ENCODE results near the gene TRMT1.

Gene TRMT1

DNA sequence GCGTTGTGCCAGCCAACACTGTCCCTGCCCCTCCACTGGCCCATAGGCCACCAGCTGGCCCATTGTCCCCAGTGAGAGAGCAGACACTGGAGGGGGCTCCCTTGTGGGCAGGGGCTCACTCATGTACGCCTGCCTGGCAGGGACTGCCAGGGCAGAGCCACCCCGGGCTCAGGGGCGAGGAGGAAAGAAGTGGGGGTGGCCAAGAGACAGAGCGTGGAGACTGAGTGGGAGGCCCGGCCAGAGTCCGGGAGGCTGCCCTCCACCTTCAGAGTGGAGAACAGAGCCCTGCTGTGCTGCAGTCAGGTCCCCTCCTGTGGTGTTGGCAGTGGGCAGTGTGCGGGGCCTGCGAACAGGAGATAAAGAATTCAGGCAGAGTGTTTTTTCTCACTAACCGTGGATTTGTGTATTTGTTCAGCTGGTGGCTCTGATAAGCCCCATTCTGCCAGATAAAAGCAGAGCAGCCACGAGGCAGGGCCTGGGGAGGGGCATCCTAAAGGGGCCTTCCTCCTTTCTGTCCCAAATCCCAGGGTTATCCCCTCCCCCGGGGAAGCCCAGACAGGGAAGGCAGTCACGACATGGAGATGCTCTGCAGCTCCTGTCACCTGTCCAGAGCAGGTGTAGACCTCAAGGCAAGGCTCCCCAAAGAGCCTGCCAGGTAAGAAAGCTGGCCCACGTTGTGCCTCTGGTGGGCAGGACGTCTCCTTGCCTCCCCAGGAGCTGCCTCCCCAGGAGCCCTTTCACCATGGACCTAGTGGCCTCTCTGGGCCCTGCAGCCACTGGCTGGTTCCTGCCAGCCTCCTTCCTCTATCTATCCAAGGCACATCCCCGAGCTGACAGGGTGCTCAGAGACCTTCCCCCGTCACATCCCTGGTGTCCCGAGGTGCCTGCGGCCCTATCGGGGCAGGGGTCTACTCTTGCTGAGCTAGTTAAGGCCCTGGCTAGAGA, 46.9 kb downstream of the TRMT1 start:
- no peak for DNase-seq

DNA sequence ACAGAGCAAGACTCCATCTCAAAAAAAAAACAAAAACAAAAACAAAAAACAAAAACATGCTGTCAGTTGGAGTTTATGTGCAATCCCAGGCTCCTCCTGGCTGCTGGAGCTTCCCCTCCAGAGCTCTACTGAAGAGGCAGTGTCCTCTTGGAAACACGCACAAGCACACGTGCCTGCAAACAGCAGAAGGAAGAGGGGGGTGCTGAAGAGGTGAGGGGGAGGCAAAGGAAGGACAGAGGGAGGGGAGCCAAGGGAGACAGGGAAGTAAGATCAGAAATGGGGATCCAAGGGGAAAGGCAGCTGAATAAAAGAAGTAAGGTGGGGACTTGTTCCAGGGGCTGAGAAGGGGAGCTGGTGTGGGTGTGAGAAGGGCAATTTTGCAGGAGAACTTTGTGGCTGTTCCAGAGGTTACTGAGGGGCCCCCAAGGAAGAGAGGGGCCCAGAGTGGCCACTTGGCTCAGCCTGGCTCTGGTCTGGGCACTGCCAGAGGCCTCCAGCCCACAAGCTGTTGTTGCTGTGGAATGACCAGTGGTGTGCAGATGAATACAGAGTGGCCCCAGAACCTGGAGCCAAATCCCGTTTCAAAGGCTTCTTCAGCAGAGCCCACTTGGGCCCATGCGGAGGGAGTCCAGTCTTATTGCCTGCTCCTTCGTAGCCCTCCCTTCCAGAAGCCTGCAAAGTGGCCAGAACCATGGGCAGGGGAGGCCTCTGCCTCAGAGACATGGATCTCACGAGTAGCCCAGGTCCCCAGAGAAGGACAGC, 48.3 kb downstream of the TRMT1 start:
- no peak for DNase-seq

DNA sequence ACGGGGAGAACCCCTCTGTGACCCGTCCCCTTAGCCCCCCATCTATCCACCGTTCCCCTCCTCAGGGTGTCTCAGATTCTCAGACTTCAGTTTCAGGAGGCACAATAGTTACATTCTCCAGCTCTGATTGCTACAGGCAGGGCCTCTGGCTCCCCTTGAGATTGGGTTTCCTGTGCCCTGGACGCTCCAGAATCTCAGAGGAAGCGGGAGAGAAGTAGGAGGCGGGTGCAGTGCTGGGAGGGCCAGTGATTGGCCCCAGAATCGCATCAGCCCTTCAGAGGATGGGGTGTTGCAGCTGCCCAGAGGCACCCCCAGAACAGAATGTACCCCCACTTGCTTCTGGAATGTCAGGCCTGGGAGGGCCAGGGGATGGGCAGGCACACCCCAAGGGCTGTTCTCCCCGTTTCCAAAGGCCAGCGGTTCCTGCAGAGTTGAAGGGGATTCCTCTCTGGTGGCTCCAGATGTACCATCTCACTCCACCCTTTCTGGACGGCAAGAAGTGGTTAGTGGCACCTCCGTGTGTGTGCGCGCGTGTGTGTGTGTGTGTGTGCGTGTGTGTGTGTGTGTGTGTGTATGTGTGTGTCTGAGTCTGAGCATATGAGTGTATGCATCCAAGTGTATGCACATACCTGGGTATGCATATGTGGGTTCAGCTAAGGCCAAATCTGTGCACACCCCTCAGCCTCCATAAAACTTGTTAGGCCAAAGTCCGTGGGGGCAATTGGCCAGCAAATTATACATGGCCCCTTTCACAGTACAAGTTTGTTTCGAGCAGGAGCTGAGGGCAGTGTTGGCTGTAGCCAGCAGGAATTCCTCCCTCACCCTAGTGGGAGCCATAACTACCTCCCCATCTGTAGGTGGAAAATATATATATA, 49.4 kb downstream of the TRMT1 start:
- no peak for DNase-seq

DNA sequence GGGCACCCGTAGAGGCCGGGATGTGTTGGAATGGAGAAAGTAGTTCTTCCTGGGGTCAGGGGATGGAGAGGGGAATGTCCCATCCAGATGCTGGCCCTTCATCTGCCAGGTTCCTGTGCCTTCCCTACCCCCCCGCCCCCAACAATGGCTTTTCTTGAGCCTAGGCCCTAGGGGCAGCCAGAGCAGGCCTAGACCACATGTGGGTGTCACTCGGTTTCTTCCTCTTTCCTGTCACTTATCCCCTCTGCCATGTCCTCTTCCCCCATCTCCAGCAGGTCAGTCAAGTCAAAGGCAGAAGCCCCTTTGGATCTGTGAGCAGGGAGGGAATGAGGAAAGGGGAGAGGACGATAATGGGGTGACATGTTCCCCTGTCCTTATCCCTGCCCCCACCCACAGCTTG, 50.3 kb downstream of the TRMT1 start:
- DNase-seq, result no peak

DNA sequence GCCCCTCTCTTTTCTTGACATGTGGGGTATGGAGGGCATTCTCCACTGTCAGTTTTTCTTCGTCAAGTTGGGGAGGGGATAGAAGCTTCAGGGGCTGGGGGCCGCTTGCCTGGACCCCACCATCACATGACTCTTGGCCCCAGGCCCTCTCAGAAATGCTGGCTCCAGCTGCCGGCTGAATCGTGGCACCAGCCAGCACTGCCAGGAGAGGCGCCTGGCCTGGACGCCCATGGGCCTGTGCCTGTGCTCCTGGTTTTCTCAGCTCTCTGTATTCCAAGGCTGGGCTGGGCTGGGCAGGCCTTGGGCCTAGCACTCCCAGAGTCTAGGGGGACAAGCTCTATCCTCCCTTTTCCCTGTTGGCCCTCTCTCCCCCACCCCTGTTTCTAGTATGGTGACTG, 52.4 kb downstream of the TRMT1 start:
- DNase-seq, result no peak

DNA sequence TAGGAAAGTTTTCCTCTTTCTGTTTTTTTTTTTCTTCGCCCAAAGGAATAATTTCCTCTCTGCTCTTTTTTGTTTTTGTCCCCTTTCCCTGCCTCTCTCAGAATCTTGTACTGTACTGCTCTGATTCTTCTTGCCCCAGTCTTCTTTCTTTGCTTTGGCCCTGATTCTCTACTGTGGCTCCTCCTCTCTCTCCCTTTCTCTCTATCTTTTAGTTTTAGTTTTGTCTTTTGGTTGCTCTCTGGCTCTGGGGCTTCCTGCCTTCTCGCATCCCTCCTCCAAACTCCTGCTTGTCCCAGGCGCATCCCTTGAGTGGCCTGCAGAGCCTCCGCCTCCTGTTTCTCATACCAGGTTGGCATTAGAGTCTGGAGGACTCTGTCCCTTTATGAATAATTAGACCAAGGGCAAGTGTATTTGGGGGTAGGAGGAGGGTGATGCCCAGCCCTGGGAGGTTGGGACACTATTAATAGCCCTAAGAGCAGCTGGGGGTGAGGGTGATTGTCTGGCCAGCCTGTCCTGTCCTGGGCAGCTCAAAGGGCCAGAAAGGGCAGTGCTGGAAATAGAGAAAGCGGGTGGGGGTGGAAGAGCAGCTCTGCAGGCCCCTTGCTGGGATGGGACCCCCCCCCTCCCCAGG, 53.0 kb downstream of the TRMT1 start:
- no peak for DNase-seq

DNA sequence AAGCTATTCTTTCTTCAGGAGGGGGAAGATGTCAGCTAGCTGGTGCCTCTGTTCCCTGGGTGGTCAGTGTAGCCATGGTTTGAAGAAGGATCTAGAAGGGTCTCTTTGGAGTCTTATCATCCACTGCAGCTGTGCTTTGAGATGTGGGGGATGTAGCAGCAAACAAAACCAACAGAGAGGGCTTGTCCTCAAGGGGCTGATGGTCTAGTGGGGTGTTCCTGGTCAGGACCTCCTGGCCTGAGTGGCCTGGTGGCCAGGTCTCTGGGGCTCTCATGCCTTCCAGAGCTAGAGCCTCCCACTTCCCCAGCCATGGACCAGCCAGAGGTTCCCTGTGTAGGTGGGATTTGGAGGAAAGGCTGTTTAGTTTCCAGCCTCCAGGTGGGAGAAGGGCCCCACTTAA, 54.2 kb downstream of the TRMT1 start:
- no peak for DNase-seq

DNA sequence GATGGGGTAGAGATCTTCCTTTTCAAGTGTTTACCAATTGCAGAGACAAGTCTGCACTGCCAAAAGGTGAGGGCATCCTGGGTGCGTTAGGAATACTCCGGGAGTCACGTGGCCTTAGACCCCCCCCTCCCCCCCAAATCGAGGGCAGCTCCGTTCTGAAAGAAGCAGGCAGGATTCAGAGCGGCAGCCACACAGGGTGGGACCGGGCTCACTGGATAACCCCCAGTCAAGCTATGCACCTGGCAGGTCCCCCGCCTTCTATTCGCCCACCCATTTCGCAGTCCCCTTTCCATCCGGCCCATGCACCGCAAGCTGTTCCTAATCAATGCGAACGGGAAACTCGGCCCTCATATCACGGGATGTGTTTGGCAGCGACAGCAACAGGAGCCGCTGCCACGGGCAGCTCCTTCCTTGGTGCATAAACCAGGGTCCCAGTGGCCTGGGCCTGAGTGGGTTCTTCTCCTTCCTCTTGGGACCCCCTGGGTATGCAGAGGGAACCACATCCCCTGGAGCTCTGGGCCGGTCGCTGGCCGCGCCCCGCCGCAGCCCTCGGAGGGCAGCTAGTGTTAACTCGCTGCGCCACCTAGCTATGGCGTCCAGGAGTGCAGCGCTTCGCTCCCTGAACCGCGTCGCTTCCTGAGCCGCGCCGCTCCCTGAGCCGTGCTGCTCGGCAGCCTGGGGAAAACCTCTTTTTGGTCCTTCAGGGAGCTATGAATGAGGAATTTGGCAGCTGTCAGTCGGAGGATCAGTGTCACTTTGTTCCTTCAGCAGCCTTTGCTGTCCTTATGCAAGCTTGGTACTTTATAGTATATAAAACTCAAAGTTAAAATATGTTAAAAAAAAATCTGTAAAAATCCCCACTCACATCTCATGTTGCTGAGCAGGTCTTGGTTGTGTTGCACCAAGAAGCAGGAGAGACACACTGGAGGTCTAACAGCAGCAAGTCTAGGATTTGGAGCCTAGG, 55.3 kb downstream of the TRMT1 start:
- peak; percentile 86 for DNase-seq

DNA sequence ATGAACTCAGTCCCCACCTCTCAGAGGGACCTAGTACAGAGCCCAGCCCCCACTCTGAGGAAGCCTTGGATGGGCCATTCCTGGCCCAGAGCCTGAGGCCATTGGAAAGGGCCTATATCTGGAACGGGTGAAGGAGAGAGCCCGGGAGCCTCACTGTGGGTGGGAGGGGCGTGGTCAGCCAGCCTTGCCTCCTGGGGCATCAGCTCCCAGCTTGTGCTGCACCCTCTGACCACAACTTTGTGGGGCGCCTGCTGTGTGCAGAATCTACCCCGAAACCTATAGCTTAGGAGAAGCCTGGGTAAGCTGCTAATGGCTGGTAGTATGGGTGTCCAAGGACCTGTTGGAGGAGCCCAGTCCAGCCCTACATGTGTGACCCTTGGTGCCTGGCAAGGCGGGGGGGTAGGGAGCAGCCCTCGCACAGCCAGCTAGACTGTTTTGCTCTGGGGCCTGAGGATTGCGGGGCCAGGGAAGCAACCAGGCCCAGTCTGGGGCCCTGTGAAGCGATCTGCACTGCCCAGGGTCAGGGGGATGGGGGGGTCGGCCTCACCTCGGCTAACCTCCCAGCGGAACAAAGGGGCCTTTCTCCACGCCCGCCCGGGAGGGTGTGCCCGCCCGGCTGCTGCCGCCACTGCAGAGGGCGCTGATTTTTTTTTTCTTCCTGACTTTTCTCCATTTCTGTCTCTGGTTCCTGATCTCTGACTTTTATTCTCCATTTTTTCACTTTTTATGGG, 56.1 kb downstream of the TRMT1 start:
- DNase-seq, result peak; percentile 74

DNA sequence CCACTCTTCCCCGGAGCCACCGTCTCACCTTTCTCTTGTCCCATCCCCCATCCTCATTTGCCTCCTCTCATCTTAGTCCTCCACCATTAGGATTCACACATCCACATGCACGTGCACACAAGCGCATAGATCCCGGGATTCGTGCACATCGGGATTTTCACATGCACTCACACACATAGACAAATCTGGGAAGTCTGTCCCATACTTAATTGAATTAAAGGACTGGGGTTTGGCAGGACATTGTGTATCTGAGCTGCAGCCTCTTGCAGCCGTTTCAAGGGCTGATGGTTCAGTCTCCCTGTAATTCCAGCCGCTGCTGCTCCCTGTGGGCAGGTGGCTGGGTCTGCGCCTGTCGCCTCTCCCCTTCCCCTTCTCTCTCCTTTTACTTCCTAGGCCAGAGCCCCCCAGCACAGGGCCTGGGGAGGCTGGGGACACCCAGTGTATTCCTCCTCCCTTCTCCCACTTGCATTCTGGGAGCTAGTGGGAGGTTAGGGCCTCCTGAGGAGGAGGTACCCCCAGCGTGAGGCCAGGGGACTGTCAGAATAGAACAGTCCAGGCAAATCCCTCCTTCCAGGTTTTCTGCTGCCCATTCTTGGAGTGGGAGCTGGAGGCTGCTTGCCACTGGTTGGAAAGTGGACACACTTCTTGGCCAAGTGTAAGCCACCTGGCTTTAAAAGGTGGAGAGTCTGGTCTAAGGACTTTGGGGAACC, 57.4 kb downstream of the TRMT1 start:
- no peak for DNase-seq

DNA sequence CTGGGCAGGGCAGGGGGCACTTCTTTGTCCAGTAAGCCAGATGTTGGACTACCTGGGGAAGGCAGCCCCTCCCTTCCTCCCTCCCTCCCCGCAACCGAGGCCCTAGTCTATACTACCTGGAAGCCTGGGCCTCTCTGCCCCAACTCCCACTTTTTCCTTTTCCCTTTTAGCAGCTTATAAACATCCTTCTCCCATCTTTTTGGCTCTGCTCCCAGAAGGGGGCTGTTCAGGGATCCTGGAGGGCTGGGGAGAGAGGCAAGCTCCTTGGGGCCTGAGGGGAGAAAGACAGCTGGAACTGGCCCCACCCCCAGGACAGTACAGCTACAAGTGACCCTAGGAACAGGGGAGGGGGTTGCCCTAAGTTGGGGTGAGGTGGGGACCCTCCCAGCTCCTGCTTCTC, 58.8 kb downstream of the TRMT1 start:
- DNase-seq, result no peak

DNA sequence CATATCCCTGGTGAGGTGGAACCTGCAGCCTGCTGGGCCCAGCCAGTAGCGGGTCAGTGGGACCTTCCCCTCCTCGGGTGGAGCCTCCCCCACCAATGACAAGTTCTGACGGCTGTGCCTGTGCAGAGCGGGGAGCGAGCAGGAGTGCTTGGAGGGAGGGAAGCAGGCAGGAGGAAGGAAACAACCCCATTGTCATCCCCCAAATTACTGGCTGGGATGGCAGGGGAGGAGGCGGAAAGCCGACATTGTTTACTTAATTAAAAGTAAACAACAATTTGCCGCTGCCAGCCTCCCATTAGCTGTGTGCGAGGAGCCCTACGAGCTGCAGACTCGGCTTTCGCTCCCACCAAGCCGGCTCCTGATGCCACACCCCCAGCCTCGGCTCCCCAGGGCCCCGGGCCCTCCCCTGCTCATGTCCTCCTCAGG, 59.4 kb downstream of the TRMT1 start:
- DNase-seq, result no peak

DNA sequence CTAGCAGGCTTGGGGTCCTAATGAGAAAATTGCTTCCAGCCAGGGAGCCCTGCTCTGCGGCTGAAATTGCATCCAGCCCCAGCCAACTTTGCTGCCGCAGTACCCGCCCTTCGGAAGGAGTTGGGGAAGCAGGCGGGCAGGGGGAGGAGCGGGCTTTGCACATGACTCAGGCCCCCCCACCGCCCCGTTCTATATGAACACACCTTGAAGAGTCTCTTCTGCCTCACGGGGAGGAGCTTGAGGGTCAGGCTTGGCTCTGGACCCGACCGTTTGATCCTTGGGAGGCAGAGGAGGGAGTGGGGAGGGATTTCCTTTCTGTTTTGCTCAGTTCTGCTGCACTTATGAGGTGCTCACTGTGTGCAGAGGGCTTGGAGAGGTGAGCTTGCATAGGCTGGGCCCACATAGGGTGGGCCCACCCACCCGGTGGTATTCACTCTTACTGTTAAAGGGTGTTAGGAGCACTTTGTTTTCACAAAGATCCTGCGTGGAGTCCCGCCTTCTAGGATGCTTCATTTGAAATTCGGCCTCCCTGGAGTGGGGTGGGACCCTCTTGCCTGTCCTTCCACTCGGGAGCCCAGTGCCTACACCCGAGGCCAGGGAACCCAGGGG, 60.4 kb downstream of the TRMT1 start:
- DNase-seq, result peak; percentile 92

DNA sequence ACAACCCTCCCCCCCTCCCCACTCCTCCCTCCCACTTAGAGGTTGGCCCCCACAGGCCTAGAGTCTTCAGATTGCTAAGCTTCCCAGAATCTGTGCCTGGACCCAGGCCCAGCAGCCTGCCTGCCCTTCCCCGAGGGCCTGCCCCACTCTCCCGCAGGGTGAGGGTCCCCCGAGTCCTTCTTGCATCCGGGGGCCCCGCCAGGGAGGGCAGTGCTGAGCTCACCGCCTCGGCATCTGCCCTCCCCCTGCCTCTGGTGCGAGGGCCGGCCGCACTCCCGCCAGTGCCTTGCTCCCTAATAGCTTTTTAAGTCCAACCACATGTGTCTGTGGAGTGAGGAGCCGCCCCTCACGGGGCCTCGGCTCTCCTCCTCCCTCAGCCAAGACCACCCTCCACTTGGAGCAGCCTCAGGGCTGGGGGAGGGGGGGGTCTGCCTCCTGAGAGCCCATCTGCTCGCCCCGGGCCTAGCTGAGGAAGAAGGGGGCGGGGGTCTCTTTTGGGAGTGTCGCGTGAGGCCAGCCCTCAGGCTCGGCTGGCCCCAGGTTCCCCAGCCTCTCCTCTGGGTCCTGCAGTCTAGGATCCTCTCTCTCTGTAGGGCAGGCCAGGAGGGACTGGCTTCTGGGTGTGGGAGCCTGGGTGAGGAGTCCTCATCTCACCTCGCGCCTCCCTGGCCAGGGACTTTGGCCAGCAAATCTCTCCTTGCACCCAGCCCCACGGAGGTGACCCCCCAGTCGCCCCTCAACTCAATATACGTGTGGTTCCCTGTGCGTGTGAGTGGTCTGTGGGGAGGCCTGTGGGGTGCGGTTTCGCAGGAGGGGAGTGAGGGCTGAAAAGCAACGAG, 61.1 kb downstream of the TRMT1 start:
- DNase-seq, result peak; percentile 95

Measured in islet precursor cell (in vitro differentiated cells).